Measurements from ENCODE around the gene RTTN. TPM values are rescaled to one million over a fixed set of nuclear protein-coding genes. Genes with fewer than 3 reads are reported as not detected.

The RTTN gene
- total RNA-seq, 6 experiments from 2014 or later = 7.7 to 15.9 (median 11.7) TPM

DNA sequence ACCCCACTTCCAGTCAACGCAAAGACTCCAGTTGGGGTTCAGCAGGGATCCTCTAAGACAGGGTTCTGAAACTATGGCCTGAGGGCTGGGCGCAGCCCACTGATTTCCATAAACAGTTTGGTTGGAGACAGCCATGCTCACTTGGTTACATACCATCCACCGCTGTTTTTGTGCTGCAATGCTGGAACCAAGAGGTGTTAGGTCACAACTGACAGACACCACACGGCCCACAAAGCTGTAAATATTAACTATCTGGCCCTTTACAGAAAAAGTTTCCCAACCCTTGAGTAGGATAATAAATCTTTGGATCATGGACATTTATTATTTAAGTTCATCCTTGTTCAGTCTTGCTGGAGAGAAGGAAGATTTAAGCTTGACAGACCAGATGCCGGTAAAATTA lies 249.4 kb downstream of the RTTN start:
- TF ChIP-seq, protein P1, sequence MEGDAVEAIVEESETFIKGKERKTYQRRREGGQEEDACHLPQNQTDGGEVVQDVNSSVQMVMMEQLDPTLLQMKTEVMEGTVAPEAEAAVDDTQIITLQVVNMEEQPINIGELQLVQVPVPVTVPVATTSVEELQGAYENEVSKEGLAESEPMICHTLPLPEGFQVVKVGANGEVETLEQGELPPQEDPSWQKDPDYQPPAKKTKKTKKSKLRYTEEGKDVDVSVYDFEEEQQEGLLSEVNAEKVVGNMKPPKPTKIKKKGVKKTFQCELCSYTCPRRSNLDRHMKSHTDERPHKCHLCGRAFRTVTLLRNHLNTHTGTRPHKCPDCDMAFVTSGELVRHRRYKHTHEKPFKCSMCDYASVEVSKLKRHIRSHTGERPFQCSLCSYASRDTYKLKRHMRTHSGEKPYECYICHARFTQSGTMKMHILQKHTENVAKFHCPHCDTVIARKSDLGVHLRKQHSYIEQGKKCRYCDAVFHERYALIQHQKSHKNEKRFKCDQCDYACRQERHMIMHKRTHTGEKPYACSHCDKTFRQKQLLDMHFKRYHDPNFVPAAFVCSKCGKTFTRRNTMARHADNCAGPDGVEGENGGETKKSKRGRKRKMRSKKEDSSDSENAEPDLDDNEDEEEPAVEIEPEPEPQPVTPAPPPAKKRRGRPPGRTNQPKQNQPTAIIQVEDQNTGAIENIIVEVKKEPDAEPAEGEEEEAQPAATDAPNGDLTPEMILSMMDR (IDR thresholded peaks at IDR 0.05) = no peak
- DNase-seq = no peak
- H3K4me3 Mint-ChIP-seq = no peak overlapping the region
- H3K27ac Mint-ChIP-seq = no peak overlapping the region
- no peaks in the 10 kb centered on the region for H3K27me3 Mint-ChIP-seq (ENCODE audit: insufficient read depth)
- no peaks in the 10 kb centered on the region for H3K4me1 Mint-ChIP-seq (ENCODE audit: low read depth)
- H3K36me3 Mint-ChIP-seq (ENCODE audit: low read depth) = 0 out of 2 replicates have a peak, but pooled peaks cover 8% of the 10 kb centered on the region
- no peaks in the 10 kb centered on the region; the same call in 1 of the 2 replicates for H3K9me3 Mint-ChIP-seq

DNA sequence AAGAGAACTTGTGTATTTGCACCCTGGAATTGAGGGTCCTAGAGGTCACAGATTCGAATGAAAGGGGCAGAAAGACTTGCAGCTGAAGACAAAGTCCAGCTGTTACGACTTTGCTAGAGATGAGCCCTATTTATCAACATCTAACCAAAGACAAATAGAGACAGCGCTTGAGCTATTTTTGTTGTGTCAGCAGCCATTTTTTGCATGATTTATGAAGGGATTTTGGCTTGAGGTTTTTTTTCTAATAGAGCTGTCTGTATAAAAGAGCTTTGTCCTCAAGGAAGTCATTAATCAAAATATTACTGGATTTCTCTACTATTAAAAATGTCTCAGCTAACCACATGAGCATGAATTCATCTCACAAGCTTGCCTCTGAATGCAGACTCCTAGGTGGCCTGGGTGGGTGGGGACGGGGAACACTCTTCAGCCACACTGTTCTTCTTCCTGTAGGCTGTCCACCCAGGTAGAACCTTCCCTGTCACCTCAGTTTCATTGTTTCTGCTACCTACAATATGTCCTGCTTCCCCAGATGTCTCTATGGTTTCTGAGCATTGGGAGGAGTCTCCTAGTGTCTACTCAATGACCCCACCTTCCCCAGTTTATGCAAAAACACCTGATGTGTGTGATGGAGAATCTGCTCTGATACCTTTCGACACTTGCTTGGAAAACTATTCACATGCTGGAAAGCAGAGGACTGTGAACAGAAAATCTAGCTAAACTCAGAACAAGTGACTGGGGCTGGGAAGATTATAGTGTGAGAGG lies 250.6 kb downstream of the RTTN start:
- TF ChIP-seq, protein P1 (IDR thresholded peaks at IDR 0.05) = no peak
- DNase-seq = no peak
- no peaks in the 10 kb centered on the region for H3K27me3 Mint-ChIP-seq (ENCODE audit: insufficient read depth)
- no peaks in the 10 kb centered on the region; the same call in 1 of the 2 replicates for H3K9me3 Mint-ChIP-seq
- no peak overlapping the region for H3K4me3 Mint-ChIP-seq
- 0 out of 2 replicates have a peak, but pooled peaks cover 8% of the 10 kb centered on the region for H3K36me3 Mint-ChIP-seq (ENCODE audit: low read depth)
- H3K4me1 Mint-ChIP-seq (ENCODE audit: low read depth) = no peaks in the 10 kb centered on the region
- H3K27ac Mint-ChIP-seq = no peak overlapping the region

DNA sequence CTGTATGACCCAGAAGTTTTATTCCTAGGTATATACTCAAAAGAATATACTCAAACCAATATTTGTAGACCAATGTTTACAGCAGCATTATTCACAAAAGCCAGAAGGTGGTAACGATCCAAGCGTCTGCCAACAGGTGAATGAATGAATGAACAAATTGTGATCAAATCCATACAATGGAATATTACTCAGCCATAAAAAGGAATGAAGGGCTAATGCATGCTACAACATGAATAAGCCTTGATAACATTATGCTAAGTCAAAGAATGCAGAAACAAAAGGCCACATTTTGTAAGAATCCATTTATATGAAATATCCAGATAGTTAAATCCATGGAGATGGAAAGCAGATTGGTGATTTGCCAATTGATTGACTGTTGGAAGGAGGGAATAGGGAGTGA lies 252.3 kb downstream of the RTTN start:
- Mint-ChIP-seq H3K27ac (no peak overlapping the region), H3K4me1 (ENCODE audit: low read depth) (no peaks in the 10 kb centered on the region), H3K27me3 (ENCODE audit: insufficient read depth) (no peaks in the 10 kb centered on the region), H3K9me3 (no peaks in the 10 kb centered on the region; the same call in 1 of the 2 replicates), H3K4me3 (no peak overlapping the region), H3K36me3 (ENCODE audit: low read depth) (0 out of 2 replicates have a peak, but pooled peaks cover 8% of the 10 kb centered on the region)
- no peak for DNase-seq
- TF ChIP-seq, protein P1 (IDR thresholded peaks at IDR 0.05) = no peak

Other genes with a start within 250 kb of the RTTN start
- gene SOCS6, start 83.4 kb upstream of the RTTN start, total RNA-seq (2021; fragmentation: NEBNext Ultra II Directional; extraction: Animal tissue kit (Norgen Biotek cat#: 25700)) = 10 to 100 TPM; 26.4 to 35.3 (median 30.7) TPM

All from HFFc6 (cell line).